Measurements from ENCODE around the gene ATP8A1. TPM values are rescaled to one million over a fixed set of nuclear protein-coding genes. Genes with fewer than 3 reads are reported as not detected.

The ATP8A1 gene
- total and polyA plus RNA-seq, 8 donors = 4.8 to 15.3 (median 10.8) TPM

GRCh38 chr4:42547805-42548204 is 109.1 kb downstream of the ATP8A1 start:
- Histone ChIP-seq H3K9me3 (no peaks in the 10 kb centered on the region), H3K27me3 (no peaks in the 10 kb centered on the region), H3K4me1 (no peaks in the 10 kb centered on the region), H3K4me3 (no peak overlapping the region), H3K27ac (no peak overlapping the region), H3K36me3 (no peaks in the 10 kb centered on the region)
- WGBS, 2 donors = 87% methylated on average over 3 of the region's 3 CpGs
- TF ChIP-seq, protein P1, sequence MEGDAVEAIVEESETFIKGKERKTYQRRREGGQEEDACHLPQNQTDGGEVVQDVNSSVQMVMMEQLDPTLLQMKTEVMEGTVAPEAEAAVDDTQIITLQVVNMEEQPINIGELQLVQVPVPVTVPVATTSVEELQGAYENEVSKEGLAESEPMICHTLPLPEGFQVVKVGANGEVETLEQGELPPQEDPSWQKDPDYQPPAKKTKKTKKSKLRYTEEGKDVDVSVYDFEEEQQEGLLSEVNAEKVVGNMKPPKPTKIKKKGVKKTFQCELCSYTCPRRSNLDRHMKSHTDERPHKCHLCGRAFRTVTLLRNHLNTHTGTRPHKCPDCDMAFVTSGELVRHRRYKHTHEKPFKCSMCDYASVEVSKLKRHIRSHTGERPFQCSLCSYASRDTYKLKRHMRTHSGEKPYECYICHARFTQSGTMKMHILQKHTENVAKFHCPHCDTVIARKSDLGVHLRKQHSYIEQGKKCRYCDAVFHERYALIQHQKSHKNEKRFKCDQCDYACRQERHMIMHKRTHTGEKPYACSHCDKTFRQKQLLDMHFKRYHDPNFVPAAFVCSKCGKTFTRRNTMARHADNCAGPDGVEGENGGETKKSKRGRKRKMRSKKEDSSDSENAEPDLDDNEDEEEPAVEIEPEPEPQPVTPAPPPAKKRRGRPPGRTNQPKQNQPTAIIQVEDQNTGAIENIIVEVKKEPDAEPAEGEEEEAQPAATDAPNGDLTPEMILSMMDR (IDR thresholded peaks at IDR 0.05) = no peak
- DNase-seq (no peak), ATAC-seq (no peak), FAIRE-seq (no peak)
- intact Hi-C loops (cut with DNase I) = no loop called here

GRCh38 chr4:42543762-42544161 is 113.1 kb downstream of the ATP8A1 start:
- Histone ChIP-seq H3K4me3 (no peak overlapping the region), H3K9me3 (no peaks in the 10 kb centered on the region), H3K36me3 (no peaks in the 10 kb centered on the region), H3K27ac (no peak overlapping the region), H3K4me1 (no peaks in the 10 kb centered on the region), H3K27me3 (no peaks in the 10 kb centered on the region)
- 96 to 100% methylated on average over 2 of the region's 2 CpGs for WGBS, 2 donors
- no peak for DNase-seq
- no peak for ATAC-seq
- intact Hi-C loops (cut with DNase I) = no loop called here
- TF ChIP-seq, protein P1 (IDR thresholded peaks at IDR 0.05) = no peak
- no peak for FAIRE-seq

- Histone ChIP-seq H3K36me3 (no peaks in the 10 kb centered on the region), H3K4me1 (no peaks in the 10 kb centered on the region), H3K9me3 (no peaks in the 10 kb centered on the region), H3K27me3 (no peaks in the 10 kb centered on the region), H3K27ac (no peak overlapping the region), H3K4me3 (no peak overlapping the region)
- intact Hi-C loops (cut with DNase I) = no loop called here
- TF ChIP-seq, protein P1 (IDR thresholded peaks at IDR 0.05) = no peak
- ATAC-seq (no peak), DNase-seq (no peak), FAIRE-seq (no peak)
- WGBS, 2 donors = 87 to 88% methylated on average over 1 of the region's 1 CpG
Measured at GRCh38 chr4:42543126-42543525, 113.8 kb downstream of the ATP8A1 start.

DNA sequence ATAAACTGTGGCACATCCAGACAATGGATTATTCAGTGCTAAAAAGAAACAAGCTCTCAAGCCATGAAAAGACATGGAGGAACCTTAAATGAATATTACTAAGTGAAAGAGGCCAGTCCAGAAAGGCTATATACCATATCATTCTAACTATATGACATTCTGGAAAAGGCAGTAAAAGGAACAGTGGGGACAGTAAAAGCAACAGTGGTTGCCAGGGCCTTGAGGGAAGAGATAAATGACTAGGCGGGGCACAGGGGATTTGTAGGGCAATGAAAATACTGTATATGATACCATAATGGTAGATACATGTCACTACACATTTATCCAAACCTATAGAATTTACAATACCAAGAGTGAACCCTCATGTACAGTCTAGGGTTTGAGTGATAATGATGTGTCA is 115.3 kb downstream of the ATP8A1 start:
- no peak for DNase-seq
- Histone ChIP-seq H3K4me3 (no peak overlapping the region), H3K9me3 (no peaks in the 10 kb centered on the region), H3K27ac (no peak overlapping the region), H3K36me3 (no peaks in the 10 kb centered on the region), H3K4me1 (no peaks in the 10 kb centered on the region), H3K27me3 (no peaks in the 10 kb centered on the region)
- intact Hi-C loops (cut with DNase I) = no loop called here
- no peak for ATAC-seq
- no peak for FAIRE-seq
- 96 to 100% methylated on average over 1 of the region's 1 CpG for WGBS, 2 donors
- TF ChIP-seq, protein P1 (IDR thresholded peaks at IDR 0.05) = no peak

DNA sequence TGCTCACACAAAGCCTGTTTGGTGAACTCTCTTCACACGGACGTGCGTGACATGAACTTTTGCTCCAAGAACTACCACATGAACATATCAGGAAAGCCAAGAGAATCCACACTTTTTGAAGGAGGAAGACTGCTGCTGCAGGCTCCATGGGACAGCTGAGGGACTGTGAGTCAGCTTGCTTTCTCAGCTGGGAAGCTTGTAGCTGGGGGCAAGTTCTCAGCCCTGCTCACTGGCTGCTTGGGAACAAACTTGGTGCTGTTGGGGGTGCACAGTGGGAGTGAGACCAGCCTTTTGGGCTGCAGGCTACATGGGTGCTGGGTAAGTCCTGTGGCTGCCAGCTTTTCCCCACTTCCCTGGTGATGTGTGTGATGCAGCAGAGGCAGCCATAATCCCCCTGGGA is 123.9 kb downstream of the ATP8A1 start:
- TF ChIP-seq, protein P1 (IDR thresholded peaks at IDR 0.05) = no peak
- DNase-seq (no peak), FAIRE-seq (no peak), ATAC-seq (no peak)
- WGBS, 2 donors = 85 to 93% methylated on average over 3 of the region's 3 CpGs
- H3K27ac ChIP-seq = no peak overlapping the region
- no peak overlapping the region for H3K4me3 ChIP-seq
- H3K36me3 ChIP-seq = no peaks in the 10 kb centered on the region
- no peaks in the 10 kb centered on the region for H3K4me1 ChIP-seq
- no peaks in the 10 kb centered on the region for H3K27me3 ChIP-seq
- no peaks in the 10 kb centered on the region for H3K9me3 ChIP-seq
- intact Hi-C loops (cut with DNase I) = no loop called here
